Measurements from ENCODE around the gene OR10A7. TPM values are rescaled to one million over a fixed set of nuclear protein-coding genes. Genes with fewer than 3 reads are reported as not detected.
"Not testable (repeated sequence)": the region's sequence is repeated elsewhere in the genome, so short reads cannot be mapped to it uniquely, and the experiment has no call there.

The OR10A7 gene
- not detected for total RNA-seq

GRCh38 chr12:55220725-55221124 lies at the start of gene OR10A7:
OR10A7 (plus strand) TSS chr12:55221025; CDS start chr12:55221025, 0 bp downstream.
- TF ChIP-seq CTCF (IDR thresholded peaks at IDR 0.05) = no peak
- DNase-seq (ENCODE audit: low spot score) (no peak), ATAC-seq (ENCODE audit: low FRiP score) (no peak)

- no peak for TF ChIP-seq CTCF (IDR thresholded peaks at IDR 0.05)
- no peak for ATAC-seq (ENCODE audit: low FRiP score)
- DNase-seq (ENCODE audit: low spot score) = no peak
These were observed 49.4 kb upstream of the OR10A7 start for GRCh38 chr12:55171445-55171844.

GRCh38 chr12:55171846-55172245 lies 49.0 kb upstream of the OR10A7 start:
- not testable (repeated sequence) for DNase-seq (ENCODE audit: low spot score); ATAC-seq (ENCODE audit: low FRiP score)

- DNase-seq (ENCODE audit: low spot score) = no peak
- no peak for ATAC-seq (ENCODE audit: low FRiP score)
- TF ChIP-seq CTCF (IDR thresholded peaks at IDR 0.05) = no peak
These were observed 48.1 kb upstream of the OR10A7 start for GRCh38 chr12:55172686-55173085.

- ATAC-seq (ENCODE audit: low FRiP score) (no peak), DNase-seq (ENCODE audit: low spot score) (no peak)
These were observed 47.4 kb upstream of the OR10A7 start for GRCh38 chr12:55173456-55173855.

GRCh38 chr12:55188573-55188972 lies 32.3 kb upstream of the OR10A7 start:
- TF ChIP-seq CTCF (IDR thresholded peaks at IDR 0.05) = no peak
- ATAC-seq (ENCODE audit: low FRiP score) = no peak
- no peak for DNase-seq (ENCODE audit: low spot score)

More at GRCh38 chr12:55173456-55173855, 47.4 kb upstream of the OR10A7 start:
- TF ChIP-seq CTCF (IDR thresholded peaks at IDR 0.05) = no peak

- ATAC-seq (ENCODE audit: low FRiP score) = no peak
- DNase-seq (ENCODE audit: low spot score) = no peak
- TF ChIP-seq CTCF (IDR thresholded peaks at IDR 0.05) = no peak
These were observed 31.8 kb upstream of the OR10A7 start for GRCh38 chr12:55188974-55189556.

Data from omental fat pad (tissue), 4 donors.